ENCODE measurements around the gene NFIX.

DNA sequence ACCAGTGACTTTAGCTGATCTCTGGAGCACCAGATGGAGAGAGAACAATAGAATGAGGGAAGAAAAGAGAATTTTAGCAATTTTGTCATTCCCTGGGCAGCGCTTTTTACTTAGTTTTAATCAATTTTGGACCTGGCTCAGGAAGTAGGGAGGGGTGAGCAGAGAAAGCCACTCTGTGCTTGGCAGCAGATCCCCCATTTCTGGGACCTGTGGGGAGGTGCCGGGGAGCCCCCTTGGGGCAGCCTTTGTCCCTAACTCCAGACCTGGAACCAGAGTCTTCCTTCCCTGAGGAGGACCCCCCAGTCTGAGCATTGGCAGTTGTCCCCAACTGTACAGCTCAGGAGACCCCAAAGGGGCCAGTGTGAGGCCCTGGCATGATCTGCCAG is 96.9 kb downstream of the NFIX start:
- TF ChIP-seq, protein P1, sequence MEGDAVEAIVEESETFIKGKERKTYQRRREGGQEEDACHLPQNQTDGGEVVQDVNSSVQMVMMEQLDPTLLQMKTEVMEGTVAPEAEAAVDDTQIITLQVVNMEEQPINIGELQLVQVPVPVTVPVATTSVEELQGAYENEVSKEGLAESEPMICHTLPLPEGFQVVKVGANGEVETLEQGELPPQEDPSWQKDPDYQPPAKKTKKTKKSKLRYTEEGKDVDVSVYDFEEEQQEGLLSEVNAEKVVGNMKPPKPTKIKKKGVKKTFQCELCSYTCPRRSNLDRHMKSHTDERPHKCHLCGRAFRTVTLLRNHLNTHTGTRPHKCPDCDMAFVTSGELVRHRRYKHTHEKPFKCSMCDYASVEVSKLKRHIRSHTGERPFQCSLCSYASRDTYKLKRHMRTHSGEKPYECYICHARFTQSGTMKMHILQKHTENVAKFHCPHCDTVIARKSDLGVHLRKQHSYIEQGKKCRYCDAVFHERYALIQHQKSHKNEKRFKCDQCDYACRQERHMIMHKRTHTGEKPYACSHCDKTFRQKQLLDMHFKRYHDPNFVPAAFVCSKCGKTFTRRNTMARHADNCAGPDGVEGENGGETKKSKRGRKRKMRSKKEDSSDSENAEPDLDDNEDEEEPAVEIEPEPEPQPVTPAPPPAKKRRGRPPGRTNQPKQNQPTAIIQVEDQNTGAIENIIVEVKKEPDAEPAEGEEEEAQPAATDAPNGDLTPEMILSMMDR (IDR thresholded peaks at IDR 0.05), result no peak
- no peak for TF ChIP-seq POLR2A (IDR thresholded peaks at IDR 0.05)

Data from ovary (tissue), 3 donors.